Endodermal cell (in vitro differentiated cells): ENCODE measurements around the gene ANKIB1. TPM values are rescaled to one million over a fixed set of nuclear protein-coding genes. Genes with fewer than 3 reads are reported as not detected.

ENCODE experiments used
- DNase-seq: peaks from one replicate; pipeline ENCODE4 v3.0.0-alpha.2; 2017
- H3K27ac ChIP-seq: 2 replicates; pipeline ENCODE4 v1.5.1; 2013; ENCODE audit warnings: mild to moderate bottlenecking, low read depth, low read length, moderate library complexity
- H3K27me3 ChIP-seq: 2 replicates; pipeline ENCODE4 v1.6.1; 2013; ENCODE audit warnings: mild to moderate bottlenecking, low read length, moderate library complexity; ENCODE audit not compliant: insufficient read depth, control insufficient read depth, poor library complexity, severe bottlenecking
- H3K36me3 ChIP-seq: 2 replicates; pipeline ENCODE4 v1.7.0; 2013; ENCODE audit warnings: mild to moderate bottlenecking, low read length, moderate library complexity; ENCODE audit not compliant: control insufficient read depth, insufficient read depth
- H3K4me1 ChIP-seq: one replicate; pipeline ENCODE4 v1.7.0; 2013; ENCODE audit warnings: low read length; ENCODE audit not compliant: control insufficient read depth, insufficient read depth
- H3K4me3 ChIP-seq: 2 replicates; pipeline ENCODE4 v1.5.1; 2013; ENCODE audit warnings: mild to moderate bottlenecking, low read length, moderate library complexity
- H3K9ac ChIP-seq: 2 replicates; pipeline ENCODE4 v1.6.1; 2013; ENCODE audit warnings: mild to moderate bottlenecking, low read length, moderate library complexity; ENCODE audit not compliant: poor library complexity, severe bottlenecking; ENCODE audit errors: extremely low read depth
- H3K9me3 ChIP-seq: 2 replicates; pipeline ENCODE4 v1.6.1; 2013; ENCODE audit warnings: mild to moderate bottlenecking, low read length, moderate library complexity; ENCODE audit not compliant: control insufficient read depth
- H3K27ac Mint-ChIP-seq: 2 replicates; pipeline ENCODE4 v1.8.0; 2020; ENCODE audit warnings: mixed read lengths
- H3K27me3 Mint-ChIP-seq: 2 replicates; pipeline ENCODE4 v1.8.0; 2021; ENCODE audit warnings: mild to moderate bottlenecking, mixed read lengths; ENCODE audit not compliant: insufficient read depth
- H3K36me3 Mint-ChIP-seq: 2 replicates; pipeline ENCODE4 v1.8.0; 2020; ENCODE audit warnings: low read depth, mixed read lengths
- H3K4me1 Mint-ChIP-seq: 2 replicates; pipeline ENCODE4 v1.8.0; 2020; ENCODE audit warnings: mixed read lengths
- H3K4me3 Mint-ChIP-seq: 2 replicates; pipeline ENCODE4 v1.8.0; 2020; ENCODE audit warnings: mild to moderate bottlenecking, moderate library complexity, mixed read lengths
- H3K9me3 Mint-ChIP-seq: 2 replicates; pipeline ENCODE4 v1.8.0; 2020; ENCODE audit warnings: mild to moderate bottlenecking, mixed read lengths
- WGBS, 2 experiments: methylation state at CpG; one replicate each; pipeline versions ENCODE4 v1.1.5 to v1.1.7; 2013; ENCODE audit warnings: missing lambda C conversion rate in 2 of 2, mixed read lengths in 1 of 2; ENCODE audit not compliant: insufficient coverage in 1 of 2, insufficient read length in 1 of 2; 5-methylcytosine and 5-hydroxymethylcytosine counted together
- total RNA-seq, 2 donors: library from RNA; stranded (reverse); fragmentation: NEBNext Ultra II Directional in 1 of 2; extraction: Animal tissue kit (Norgen Biotek cat#: 25700) in 1 of 2; gene quantifications; 2 replicates in 1 of 2; 3 replicates in 1 of 2; pipeline ENCODE4 v1.2.1, GENCODE V29; 2021
- TF ChIP-seq, protein P1 (sequence below): fragments of 200-600 bp; sonication (generic); conservative IDR thresholded peaks from 2 replicates; pipeline ENCODE4 v1.5.0; 2021; ENCODE audit warnings: antibody characterized with exemption, mild to moderate bottlenecking

Gene ANKIB1
- total RNA-seq, 2 donors from 2014 or later = 51.4 to 60.7 TPM

DNA sequence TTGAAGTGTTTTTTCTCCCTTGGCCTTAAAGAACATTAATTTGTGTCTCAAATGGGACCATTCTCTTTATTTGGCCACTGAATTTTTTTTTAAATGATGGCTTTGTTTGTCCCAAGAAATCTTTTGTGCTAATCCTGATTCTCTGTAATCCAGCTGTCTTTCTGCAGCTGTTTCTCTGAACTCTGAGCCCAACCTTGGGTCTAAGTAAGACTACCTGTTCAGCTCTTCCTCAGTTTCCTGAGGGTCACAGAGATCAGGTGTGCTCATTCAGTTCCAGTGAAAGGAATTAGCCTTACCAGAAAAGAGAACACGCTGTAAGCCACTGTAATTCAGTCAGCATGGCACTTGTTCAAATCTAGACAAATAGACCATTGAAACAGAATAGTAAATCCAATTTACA lies 94.2 kb downstream of the ANKIB1 start:
- Mint-ChIP-seq H3K4me1 (peaks cover 1% of the 10 kb centered on the region), H3K27ac (no peak overlapping the region), H3K27me3 (no peaks in the 10 kb centered on the region), H3K36me3 (peaks cover 18% of the 10 kb centered on the region), H3K9me3 (peaks cover 7% of the 10 kb centered on the region), H3K4me3 (no peak overlapping the region)
- Histone ChIP-seq H3K9ac (no peak overlapping the region), H3K4me1 (no peaks in the 10 kb centered on the region), H3K36me3 (peaks cover 24% of the 10 kb centered on the region), H3K27ac (no peak overlapping the region), H3K9me3 (peaks cover 10% of the 10 kb centered on the region), H3K27me3 (no peaks in the 10 kb centered on the region), H3K4me3 (no peak overlapping the region)
- WGBS, 2 experiments = 100% methylated on average over 1 of the region's 1 CpG; no CpG with 5 or more reads in 1 of the 2 experiments
- TF ChIP-seq, protein P1, sequence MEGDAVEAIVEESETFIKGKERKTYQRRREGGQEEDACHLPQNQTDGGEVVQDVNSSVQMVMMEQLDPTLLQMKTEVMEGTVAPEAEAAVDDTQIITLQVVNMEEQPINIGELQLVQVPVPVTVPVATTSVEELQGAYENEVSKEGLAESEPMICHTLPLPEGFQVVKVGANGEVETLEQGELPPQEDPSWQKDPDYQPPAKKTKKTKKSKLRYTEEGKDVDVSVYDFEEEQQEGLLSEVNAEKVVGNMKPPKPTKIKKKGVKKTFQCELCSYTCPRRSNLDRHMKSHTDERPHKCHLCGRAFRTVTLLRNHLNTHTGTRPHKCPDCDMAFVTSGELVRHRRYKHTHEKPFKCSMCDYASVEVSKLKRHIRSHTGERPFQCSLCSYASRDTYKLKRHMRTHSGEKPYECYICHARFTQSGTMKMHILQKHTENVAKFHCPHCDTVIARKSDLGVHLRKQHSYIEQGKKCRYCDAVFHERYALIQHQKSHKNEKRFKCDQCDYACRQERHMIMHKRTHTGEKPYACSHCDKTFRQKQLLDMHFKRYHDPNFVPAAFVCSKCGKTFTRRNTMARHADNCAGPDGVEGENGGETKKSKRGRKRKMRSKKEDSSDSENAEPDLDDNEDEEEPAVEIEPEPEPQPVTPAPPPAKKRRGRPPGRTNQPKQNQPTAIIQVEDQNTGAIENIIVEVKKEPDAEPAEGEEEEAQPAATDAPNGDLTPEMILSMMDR = no peak
- no peak for DNase-seq

DNA sequence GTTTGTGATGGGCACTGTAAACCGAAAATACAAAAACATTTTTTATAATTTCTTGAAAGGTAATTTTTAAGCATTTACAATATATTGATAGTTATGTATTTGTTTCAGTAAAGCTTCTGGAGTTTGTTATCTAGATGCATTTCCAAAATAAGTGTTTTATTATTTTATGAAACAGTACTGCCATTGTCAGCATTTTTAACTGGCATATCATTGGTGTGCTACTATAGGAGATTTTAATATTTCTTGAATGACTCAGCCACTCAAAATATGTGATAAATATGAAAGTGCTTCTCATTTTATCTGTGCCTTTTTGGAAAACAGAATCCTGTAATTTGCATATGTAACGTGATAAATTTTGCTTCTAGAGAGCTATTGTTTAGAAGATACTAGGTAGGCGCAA lies 97.9 kb downstream of the ANKIB1 start:
- WGBS, 2 experiments = 97 to 100% methylated on average over 1 to 2 of the region's 3 CpGs
- peaks cover 30% of the 10 kb centered on the region for H3K36me3 ChIP-seq
- no peak overlapping the region for H3K27ac ChIP-seq
- TF ChIP-seq, protein P1 = no peak
- H3K27me3 ChIP-seq = no peaks in the 10 kb centered on the region
- H3K9me3 Mint-ChIP-seq = no peaks in the 10 kb centered on the region
- H3K4me1 ChIP-seq = no peaks in the 10 kb centered on the region
- H3K9me3 ChIP-seq = no peaks in the 10 kb centered on the region
- no peak overlapping the region for H3K27ac Mint-ChIP-seq
- no peak overlapping the region for H3K9ac ChIP-seq
- H3K36me3 Mint-ChIP-seq = peaks cover 17% of the 10 kb centered on the region
- H3K27me3 Mint-ChIP-seq = no peaks in the 10 kb centered on the region
- no peak overlapping the region for H3K4me3 Mint-ChIP-seq
- no peaks in the 10 kb centered on the region for H3K4me1 Mint-ChIP-seq
- no peak overlapping the region for H3K4me3 ChIP-seq
- no peak for DNase-seq

DNA sequence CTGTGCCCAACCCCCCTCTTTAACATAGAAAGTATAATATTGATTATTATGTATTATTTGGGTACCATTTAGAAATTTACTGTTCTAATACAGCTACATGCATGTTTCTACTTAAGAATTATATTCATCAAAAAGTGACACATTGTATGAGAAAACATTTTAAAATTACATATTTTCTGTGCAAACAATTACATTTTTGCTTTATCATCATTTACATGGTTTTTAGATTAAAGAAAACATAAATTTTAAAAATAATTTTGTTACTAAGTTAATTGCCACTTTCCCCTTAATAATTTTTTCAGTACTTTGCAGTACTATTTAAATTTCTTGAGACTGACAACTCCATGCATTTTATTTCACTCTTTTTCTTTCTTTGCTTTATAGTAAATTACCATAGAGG lies 106.2 kb downstream of the ANKIB1 start:
- no peak for DNase-seq
- Mint-ChIP-seq H3K27me3 (no peaks in the 10 kb centered on the region), H3K4me1 (no peaks in the 10 kb centered on the region), H3K4me3 (no peak overlapping the region), H3K9me3 (no peaks in the 10 kb centered on the region), H3K36me3 (peaks cover 29% of the 10 kb centered on the region), H3K27ac (no peak overlapping the region)
- TF ChIP-seq, protein P1 = no peak
- Histone ChIP-seq H3K4me3 (no peak overlapping the region), H3K27ac (no peak overlapping the region), H3K27me3 (no peaks in the 10 kb centered on the region), H3K9ac (no peak overlapping the region), H3K4me1 (no peaks in the 10 kb centered on the region), H3K9me3 (no peaks in the 10 kb centered on the region), H3K36me3 (peaks cover 37% of the 10 kb centered on the region)
